Left ventricle myocardium inferior (tissue), 1 donor: Measurements from ENCODE around the gene DNAJB6. TPM values are rescaled to one million over a fixed set of nuclear protein-coding genes. Genes with fewer than 3 reads are reported as not detected.

Source experiments
- DNase-seq: peaks from one replicate; pipeline ENCODE4 v3.0.0-alpha.2; 2020
- H3K27ac ChIP-seq: fragments of 200-600 bp; replicated peaks from 2 replicates; pipeline ENCODE4 v1.8.0; 2021
- H3K27me3 ChIP-seq: fragments of 200-600 bp; 2 replicates; pipeline ENCODE4 v1.8.0; 2021; ENCODE audit warnings: low read depth
- H3K36me3 ChIP-seq: fragments of 200-600 bp; 2 replicates; pipeline ENCODE4 v1.8.0; 2021
- H3K4me1 ChIP-seq: fragments of 200-600 bp; 2 replicates; pipeline ENCODE4 v1.8.0; 2021
- H3K4me3 ChIP-seq: fragments of 200-600 bp; 2 replicates; pipeline ENCODE4 v1.8.0; 2021; ENCODE audit warnings: mild to moderate bottlenecking, moderate library complexity
- H3K9me3 ChIP-seq: fragments of 200-600 bp; replicated peaks from 2 replicates; pipeline ENCODE4 v1.8.0; 2021
- intact Hi-C: fragments of 100-400 bp; cut with micrococcal nuclease; formaldehyde crosslinking; loops from one replicate; pipeline ENCODE4 v1.11.0; 2022
- total RNA-seq: library from RNA; stranded (reverse); fragmentation: NEBNext Ultra II Directional; extraction: Animal tissue kit (Norgen Biotek cat#: 25700); gene quantifications from one replicate; pipeline ENCODE4 v1.2.1, GENCODE V29; 2021
- TF ChIP-seq, protein P1 (sequence below): fragments of 200-600 bp; IDR thresholded peaks from 2 replicates; pipeline ENCODE4 v1.8.0; 2021; ENCODE audit warnings: antibody characterized with exemption, mild to moderate bottlenecking, borderline replicate concordance
- donor health status: DM: no; HTN: yes; CAD: no; lungs with severe emphysema.

Gene DNAJB6
- total RNA-seq, 1 donor from 2014 or later: 211 TPM

- Histone ChIP-seq H3K36me3 (peaks cover 46% of the 10 kb centered on the region), H3K27me3 (no peaks in the 10 kb centered on the region), H3K9me3 (no peaks in the 10 kb centered on the region), H3K4me3 (no peak overlapping the region), H3K27ac (peak overlapping the region; percentile 58), H3K4me1 (peaks cover 45% of the 10 kb centered on the region)
- DNase-seq: peak; percentile 65
- TF ChIP-seq, protein P1, sequence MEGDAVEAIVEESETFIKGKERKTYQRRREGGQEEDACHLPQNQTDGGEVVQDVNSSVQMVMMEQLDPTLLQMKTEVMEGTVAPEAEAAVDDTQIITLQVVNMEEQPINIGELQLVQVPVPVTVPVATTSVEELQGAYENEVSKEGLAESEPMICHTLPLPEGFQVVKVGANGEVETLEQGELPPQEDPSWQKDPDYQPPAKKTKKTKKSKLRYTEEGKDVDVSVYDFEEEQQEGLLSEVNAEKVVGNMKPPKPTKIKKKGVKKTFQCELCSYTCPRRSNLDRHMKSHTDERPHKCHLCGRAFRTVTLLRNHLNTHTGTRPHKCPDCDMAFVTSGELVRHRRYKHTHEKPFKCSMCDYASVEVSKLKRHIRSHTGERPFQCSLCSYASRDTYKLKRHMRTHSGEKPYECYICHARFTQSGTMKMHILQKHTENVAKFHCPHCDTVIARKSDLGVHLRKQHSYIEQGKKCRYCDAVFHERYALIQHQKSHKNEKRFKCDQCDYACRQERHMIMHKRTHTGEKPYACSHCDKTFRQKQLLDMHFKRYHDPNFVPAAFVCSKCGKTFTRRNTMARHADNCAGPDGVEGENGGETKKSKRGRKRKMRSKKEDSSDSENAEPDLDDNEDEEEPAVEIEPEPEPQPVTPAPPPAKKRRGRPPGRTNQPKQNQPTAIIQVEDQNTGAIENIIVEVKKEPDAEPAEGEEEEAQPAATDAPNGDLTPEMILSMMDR: peak; percentile 59
- intact Hi-C loops: no loop called here
Measured at GRCh38 chr7:157405914-157406810, 69.4 kb downstream of the DNAJB6 start.

DNA sequence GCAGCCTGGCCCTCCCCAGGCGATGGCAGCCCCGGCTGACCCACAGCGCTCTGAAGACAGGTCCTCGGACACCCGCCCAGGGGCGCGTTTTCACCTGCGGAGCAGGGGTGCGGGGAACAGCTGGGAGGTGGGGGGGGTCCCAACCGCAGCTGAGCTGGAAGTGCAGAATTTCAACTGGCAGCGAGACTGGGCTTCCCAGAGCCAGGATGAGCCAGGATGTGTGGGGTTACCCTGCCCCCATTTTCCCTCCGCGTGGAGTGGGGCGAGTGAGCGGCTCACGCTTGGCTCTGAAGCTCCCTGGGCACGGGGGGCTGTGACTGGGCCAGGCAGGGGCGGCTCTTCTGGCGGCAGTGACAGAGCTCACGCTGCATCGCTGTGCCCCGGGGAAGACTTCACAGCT lies 70.2 kb downstream of the DNAJB6 start:
- H3K9me3 ChIP-seq: no peaks in the 10 kb centered on the region
- H3K27ac ChIP-seq: no peak overlapping the region
- TF ChIP-seq, protein P1: no peak
- intact Hi-C loops: no loop called here
- H3K4me3 ChIP-seq: no peak overlapping the region
- no peak for DNase-seq
- no peaks in the 10 kb centered on the region for H3K27me3 ChIP-seq
- peaks cover 46% of the 10 kb centered on the region for H3K36me3 ChIP-seq
- peaks cover 40% of the 10 kb centered on the region for H3K4me1 ChIP-seq

GRCh38 chr7:157407512-157408257 lies 70.9 kb downstream of the DNAJB6 start:
- DNase-seq: peak; percentile 8
- H3K9me3 ChIP-seq: no peaks in the 10 kb centered on the region
- peaks cover 52% of the 10 kb centered on the region for H3K36me3 ChIP-seq
- H3K27ac ChIP-seq: no peak overlapping the region
- no peaks in the 10 kb centered on the region for H3K27me3 ChIP-seq
- TF ChIP-seq, protein P1: no peak
- H3K4me3 ChIP-seq: no peak overlapping the region
- peaks cover 36% of the 10 kb centered on the region for H3K4me1 ChIP-seq
- intact Hi-C loops: no loop called here

DNA sequence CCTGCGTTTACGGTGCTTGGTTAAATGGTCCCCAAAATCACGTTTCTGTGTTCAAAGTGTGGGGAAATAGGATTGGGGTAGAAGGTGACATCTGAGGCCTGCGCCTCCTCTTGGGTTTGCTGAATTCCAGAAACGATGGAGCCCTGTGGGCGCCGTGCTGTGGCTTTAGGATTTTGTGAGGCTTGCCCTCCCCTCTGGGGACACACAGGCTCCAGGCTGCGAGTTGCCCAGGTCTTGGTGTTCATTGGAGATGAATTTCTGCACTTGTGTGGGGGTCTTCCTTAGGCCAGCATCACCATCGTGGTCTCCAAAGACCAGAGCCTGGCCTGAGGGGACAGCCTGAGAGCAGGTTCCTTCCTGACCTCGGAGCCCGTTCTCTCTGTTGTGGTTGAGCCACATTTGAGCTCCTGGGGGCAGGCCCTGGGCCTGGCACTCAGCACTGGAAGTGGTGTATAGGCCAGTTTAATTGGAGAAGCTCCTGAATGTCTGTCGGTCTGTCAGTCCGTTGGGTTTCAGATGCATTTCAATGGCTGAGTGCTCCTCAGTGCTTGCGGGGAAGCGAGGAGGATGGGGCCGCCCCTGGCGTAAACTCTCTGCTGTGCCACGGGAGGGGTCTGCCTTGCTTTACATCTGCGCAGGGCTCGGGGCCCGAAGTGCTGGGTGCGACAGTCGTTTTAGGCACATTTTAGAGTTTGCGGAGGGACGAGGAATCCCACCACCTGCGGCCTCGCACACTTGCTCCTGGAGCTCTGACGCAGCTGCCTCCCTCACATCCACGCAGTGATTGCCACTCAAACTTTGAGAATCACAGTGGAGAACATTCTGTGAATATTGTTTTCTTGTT lies 71.7 kb downstream of the DNAJB6 start:
- TF ChIP-seq, protein P1: no peak
- H3K4me1 ChIP-seq: peaks cover 30% of the 10 kb centered on the region
- peaks cover 55% of the 10 kb centered on the region for H3K36me3 ChIP-seq
- no peaks in the 10 kb centered on the region for H3K27me3 ChIP-seq
- no peak overlapping the region for H3K4me3 ChIP-seq
- no peaks in the 10 kb centered on the region for H3K9me3 ChIP-seq
- H3K27ac ChIP-seq: no peak overlapping the region
- peak; percentile 6 for DNase-seq
- intact Hi-C loops: no loop called here

- no peak overlapping the region for H3K27ac ChIP-seq
- H3K27me3 ChIP-seq: no peaks in the 10 kb centered on the region
- H3K4me1 ChIP-seq: peaks cover 24% of the 10 kb centered on the region
- H3K4me3 ChIP-seq: no peak overlapping the region
- intact Hi-C loops: no loop called here
- peak; percentile 5 for DNase-seq
- peaks cover 55% of the 10 kb centered on the region for H3K36me3 ChIP-seq
- H3K9me3 ChIP-seq: no peaks in the 10 kb centered on the region
- TF ChIP-seq, protein P1: no peak
Measured at GRCh38 chr7:157409149-157409752, 72.4 kb downstream of the DNAJB6 start.
